ENCODE measurements around the gene CXCL6. TPM values are rescaled to one million over a fixed set of nuclear protein-coding genes. Genes with fewer than 3 reads are reported as not detected.

CXCL6 gene
- polyA plus RNA-seq, 3 donors = not detected

- H4K20me1 ChIP-seq (ENCODE audit: insufficient read depth, low read length) = no peaks in the 10 kb centered on the region
- no peak overlapping the region for H3K4me3 Mint-ChIP-seq
- intact Hi-C loops (cut with micrococcal nuclease) = no loop called here
- DNase-seq = no peak
- WGBS (ENCODE audit: insufficient coverage) = no CpG with 5 or more reads among the region's 1 CpG
- H3K27me3 ChIP-seq (ENCODE audit: control insufficient read depth in 2 of 2, insufficient read depth in 2 of 2, low read length in 2 of 2) = no peaks in the 10 kb centered on the region
- no peaks in the 10 kb centered on the region for H3K36me3 ChIP-seq (replicated peaks in 1 of 2; ENCODE audit: control insufficient read depth in 1 of 2, insufficient read depth in 2 of 2, low read length in 2 of 2)
- peaks cover 6 to 16% (median 9%) of the 10 kb centered on the region in 7 donors for H3K9me3 Mint-ChIP-seq
- H3K27ac Mint-ChIP-seq = peak overlapping the region in 3 of 7 donors; percentile 90 to 96 (median 95)
- no peaks in the 10 kb centered on the region for H3K79me2 ChIP-seq (ENCODE audit: insufficient read depth, low read length)
- H2AFZ ChIP-seq (ENCODE audit: insufficient read depth, low read depth, low read length, poor library complexity, severe bottlenecking) = no peak overlapping the region
- H3K4me1 ChIP-seq (ENCODE audit: control insufficient read depth in 1 of 2, insufficient read depth in 2 of 2, low read length in 2 of 2) = peaks cover 42 to 50% of the 10 kb centered on the region in 2 donors
- no peaks in the 10 kb centered on the region for H3K9me3 ChIP-seq (replicated peaks in 1 of 2; ENCODE audit: control insufficient read depth in 1 of 2, insufficient read depth in 1 of 2, low read length in 2 of 2)
- TF ChIP-seq CTCF (IDR thresholded peaks at IDR 0.05) = no peak
- H3K36me3 Mint-ChIP-seq = peaks cover 0 to under 1% of the 10 kb centered on the region in 2 donors
- H3K9ac ChIP-seq (ENCODE audit: insufficient read depth, low read length, poor library complexity, severe bottlenecking) = no peak overlapping the region
- peaks cover 0 to 2% (median 2%) of the 10 kb centered on the region in 3 donors for H3K27me3 Mint-ChIP-seq (ENCODE audit: low read depth in 3 of 3)
- peaks cover 40% of the 10 kb centered on the region for H3K4me1 Mint-ChIP-seq
- no peak overlapping the region for H3K4me3 ChIP-seq (replicated peaks in 1 of 3; ENCODE audit: low read depth in 2 of 3, low read length in 3 of 3)
- no peak overlapping the region for H3K4me2 ChIP-seq (replicated peaks; ENCODE audit: extremely low read depth, low read length, poor library complexity, severe bottlenecking)
- peak overlapping the region in 1 of 2 donors; percentile 92 for H3K27ac ChIP-seq (ENCODE audit: low read depth in 1 of 2, low read length in 2 of 2)
Measured at GRCh38 chr4:73875401-73875800, 38.9 kb downstream of the CXCL6 start.

- H3K9me3 ChIP-seq (replicated peaks in 1 of 2; ENCODE audit: control insufficient read depth in 1 of 2, insufficient read depth in 1 of 2, low read length in 2 of 2) = no peaks in the 10 kb centered on the region
- H3K27me3 ChIP-seq (ENCODE audit: control insufficient read depth in 2 of 2, insufficient read depth in 2 of 2, low read length in 2 of 2) = no peaks in the 10 kb centered on the region
- peaks cover 0 to 2% (median 0%) of the 10 kb centered on the region in 3 donors for H3K27me3 Mint-ChIP-seq (ENCODE audit: low read depth in 3 of 3)
- no peaks in the 10 kb centered on the region for H3K36me3 ChIP-seq (replicated peaks in 1 of 2; ENCODE audit: control insufficient read depth in 1 of 2, insufficient read depth in 2 of 2, low read length in 2 of 2)
- H3K9me3 Mint-ChIP-seq = peaks cover 0 to 1% (median 0%) of the 10 kb centered on the region in 7 donors
- intact Hi-C loops (cut with micrococcal nuclease) = no loop called here
- no peaks in the 10 kb centered on the region for H3K79me2 ChIP-seq (ENCODE audit: insufficient read depth, low read length)
- H4K20me1 ChIP-seq (ENCODE audit: insufficient read depth, low read length) = no peaks in the 10 kb centered on the region
- no peak for TF ChIP-seq CTCF (IDR thresholded peaks at IDR 0.05)
- H3K4me2 ChIP-seq (replicated peaks; ENCODE audit: extremely low read depth, low read length, poor library complexity, severe bottlenecking) = no peak overlapping the region
- H3K4me3 ChIP-seq (replicated peaks in 1 of 3; ENCODE audit: low read depth in 2 of 3, low read length in 3 of 3) = no peak overlapping the region
- H3K4me1 ChIP-seq (ENCODE audit: control insufficient read depth in 1 of 2, insufficient read depth in 2 of 2, low read length in 2 of 2) = no peaks in the 10 kb centered on the region
- peaks cover 10% of the 10 kb centered on the region for H3K4me1 Mint-ChIP-seq
- WGBS (ENCODE audit: insufficient coverage) = no CpG with 5 or more reads among the region's 1 CpG
- no peak overlapping the region for H3K27ac ChIP-seq (ENCODE audit: low read depth in 1 of 2, low read length in 2 of 2)
- no peak overlapping the region for H3K4me3 Mint-ChIP-seq
- H3K27ac Mint-ChIP-seq = peak overlapping the region in 2 of 7 donors; percentile 22 to 64
- H3K36me3 Mint-ChIP-seq = peaks cover 0 to 4% of the 10 kb centered on the region in 2 donors
- H2AFZ ChIP-seq (ENCODE audit: insufficient read depth, low read depth, low read length, poor library complexity, severe bottlenecking) = no peak overlapping the region
- peak in 1 of 3 donors; percentile 44 for DNase-seq
- no peak overlapping the region for H3K9ac ChIP-seq (ENCODE audit: insufficient read depth, low read length, poor library complexity, severe bottlenecking)
Measured at GRCh38 chr4:73883306-73883705, 46.8 kb downstream of the CXCL6 start.
